Cardiac muscle cell (in vitro differentiated cells and primary cell): ENCODE measurements around the gene TMEM158. TPM values are rescaled to one million over a fixed set of nuclear protein-coding genes. Genes with fewer than 3 reads are reported as not detected.

Experiments used
- DNase-seq, 2 donors: peaks; one replicate each; pipeline versions ENCODE4 v3.0.0 to v3.0.0-alpha.2; 2010 to 2017; ENCODE audit warnings: low read depth in 1 of 2, low spot score in 1 of 2
- H3K27ac ChIP-seq: fragments of 200-600 bp; sonication (generic); 2 replicates; pipeline ENCODE4 v1.5.1; 2016
- H3K27me3 ChIP-seq: fragments of 200-600 bp; sonication (generic); 2 replicates; pipeline ENCODE4 v1.6.0; 2016; ENCODE audit warnings: control low read depth
- H3K36me3 ChIP-seq: fragments of 200-600 bp; sonication (generic); 2 replicates; pipeline ENCODE4 v1.5.1; 2016; ENCODE audit warnings: control low read depth
- H3K4me1 ChIP-seq: fragments of 200-600 bp; sonication (generic); 2 replicates; pipeline ENCODE4 v1.8.1; 2017; ENCODE audit warnings: low read depth, mild to moderate bottlenecking, mixed run types
- H3K4me3 ChIP-seq: fragments of 200-600 bp; sonication (generic); 2 replicates; pipeline ENCODE4 v1.5.1; 2016; ENCODE audit warnings: mild to moderate bottlenecking
- H3K9me3 ChIP-seq: fragments of 200-600 bp; sonication (generic); 2 replicates; pipeline ENCODE4 v1.5.1; 2017; ENCODE audit warnings: low read depth, mild to moderate bottlenecking, control low read depth
- polyA plus RNA-seq: library from polyadenylated mRNA; unstranded; fragments of >200 nt; fragmentation: Nextera tagmentation; extraction: Ambion mirVana; gene quantifications from 2 replicates; pipeline ENCODE4 v1.2.1, GENCODE V29; 2016
- total RNA-seq: library from RNA; depleted of rRNA; stranded (reverse); fragments of >200 nt; gene quantifications from 2 replicates; pipeline ENCODE4 v1.2.3, GENCODE V29; 2016
- TF ChIP-seq, protein P1 (sequence below): IDR thresholded peaks from 2 replicates; pipeline ENCODE4 v1.5.1; 2012; ENCODE audit warnings: low read depth, mild to moderate bottlenecking, low read length

TMEM158 gene
- total and polyA plus RNA-seq, 2 experiments from 2014 or later = 0.83 to 3.4 TPM

- H3K36me3 ChIP-seq = no peaks in the 10 kb centered on the region
- TF ChIP-seq, protein P1, sequence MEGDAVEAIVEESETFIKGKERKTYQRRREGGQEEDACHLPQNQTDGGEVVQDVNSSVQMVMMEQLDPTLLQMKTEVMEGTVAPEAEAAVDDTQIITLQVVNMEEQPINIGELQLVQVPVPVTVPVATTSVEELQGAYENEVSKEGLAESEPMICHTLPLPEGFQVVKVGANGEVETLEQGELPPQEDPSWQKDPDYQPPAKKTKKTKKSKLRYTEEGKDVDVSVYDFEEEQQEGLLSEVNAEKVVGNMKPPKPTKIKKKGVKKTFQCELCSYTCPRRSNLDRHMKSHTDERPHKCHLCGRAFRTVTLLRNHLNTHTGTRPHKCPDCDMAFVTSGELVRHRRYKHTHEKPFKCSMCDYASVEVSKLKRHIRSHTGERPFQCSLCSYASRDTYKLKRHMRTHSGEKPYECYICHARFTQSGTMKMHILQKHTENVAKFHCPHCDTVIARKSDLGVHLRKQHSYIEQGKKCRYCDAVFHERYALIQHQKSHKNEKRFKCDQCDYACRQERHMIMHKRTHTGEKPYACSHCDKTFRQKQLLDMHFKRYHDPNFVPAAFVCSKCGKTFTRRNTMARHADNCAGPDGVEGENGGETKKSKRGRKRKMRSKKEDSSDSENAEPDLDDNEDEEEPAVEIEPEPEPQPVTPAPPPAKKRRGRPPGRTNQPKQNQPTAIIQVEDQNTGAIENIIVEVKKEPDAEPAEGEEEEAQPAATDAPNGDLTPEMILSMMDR = no peak
- H3K27ac ChIP-seq = no peak overlapping the region
- H3K27me3 ChIP-seq = peaks cover 2% of the 10 kb centered on the region
- DNase-seq = no peak
- no peaks in the 10 kb centered on the region for H3K9me3 ChIP-seq
- H3K4me3 ChIP-seq = no peak overlapping the region
- no peaks in the 10 kb centered on the region for H3K4me1 ChIP-seq
Measured at GRCh38 chr3:45187694-45188141, 38.4 kb downstream of the TMEM158 start.

- no peaks in the 10 kb centered on the region for H3K9me3 ChIP-seq
- H3K4me1 ChIP-seq = no peaks in the 10 kb centered on the region
- no peak for DNase-seq
- H3K27me3 ChIP-seq = peaks cover 2% of the 10 kb centered on the region
- TF ChIP-seq, protein P1 = no peak
- no peak overlapping the region for H3K27ac ChIP-seq
- H3K36me3 ChIP-seq = no peaks in the 10 kb centered on the region
- no peak overlapping the region for H3K4me3 ChIP-seq
Measured at GRCh38 chr3:45186871-45187270, 39.2 kb downstream of the TMEM158 start.

DNA sequence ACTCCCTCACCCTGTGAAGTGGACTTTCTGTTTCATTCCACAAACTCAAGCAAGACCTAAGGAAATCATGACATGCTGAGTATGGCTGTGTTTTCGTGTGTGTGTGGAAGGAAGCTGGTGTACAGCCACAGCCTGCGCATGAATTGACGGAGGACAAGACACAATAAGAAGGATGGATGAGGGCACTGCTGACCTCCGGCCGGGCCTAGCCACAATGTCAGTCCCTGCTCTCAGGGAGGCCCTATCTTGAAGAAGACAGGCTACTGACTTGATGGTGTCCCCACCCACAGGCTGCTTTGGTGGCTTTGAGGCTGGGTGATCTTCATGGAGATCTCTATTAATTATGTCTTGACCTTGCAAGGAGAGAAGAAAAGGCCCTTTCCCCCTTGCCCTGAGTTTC lies 40.6 kb downstream of the TMEM158 start:
- DNase-seq = no peak
- H3K4me3 ChIP-seq = no peak overlapping the region
- H3K4me1 ChIP-seq = no peaks in the 10 kb centered on the region
- H3K27ac ChIP-seq = no peak overlapping the region
- TF ChIP-seq, protein P1 = no peak
- no peaks in the 10 kb centered on the region for H3K9me3 ChIP-seq
- peaks cover 2% of the 10 kb centered on the region for H3K27me3 ChIP-seq
- no peaks in the 10 kb centered on the region for H3K36me3 ChIP-seq

DNA sequence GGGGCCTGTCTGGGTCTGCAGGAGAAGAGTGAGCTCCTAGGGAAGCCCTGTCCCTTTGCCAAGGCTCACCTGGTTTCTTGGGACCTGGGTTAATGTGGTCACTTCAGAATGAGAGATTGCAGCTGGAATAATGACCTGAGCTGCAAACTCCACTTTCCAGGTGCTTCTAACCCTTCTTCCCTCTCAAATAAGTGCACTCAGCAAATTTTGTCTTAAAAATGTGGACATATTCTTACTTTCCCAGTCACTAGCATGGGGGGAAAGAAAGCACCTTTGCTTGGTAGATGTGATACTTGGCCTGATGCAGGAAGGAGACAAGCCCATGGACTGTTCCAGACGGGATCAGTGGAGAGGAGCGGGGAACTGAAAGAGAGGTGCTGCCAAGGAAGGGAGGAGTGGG lies 41.0 kb downstream of the TMEM158 start:
- DNase-seq = no peak
- TF ChIP-seq, protein P1 = no peak
- Histone ChIP-seq H3K36me3 (no peaks in the 10 kb centered on the region), H3K27me3 (peaks cover 2% of the 10 kb centered on the region), H3K4me1 (no peaks in the 10 kb centered on the region), H3K27ac (no peak overlapping the region), H3K9me3 (no peaks in the 10 kb centered on the region), H3K4me3 (no peak overlapping the region)

DNA sequence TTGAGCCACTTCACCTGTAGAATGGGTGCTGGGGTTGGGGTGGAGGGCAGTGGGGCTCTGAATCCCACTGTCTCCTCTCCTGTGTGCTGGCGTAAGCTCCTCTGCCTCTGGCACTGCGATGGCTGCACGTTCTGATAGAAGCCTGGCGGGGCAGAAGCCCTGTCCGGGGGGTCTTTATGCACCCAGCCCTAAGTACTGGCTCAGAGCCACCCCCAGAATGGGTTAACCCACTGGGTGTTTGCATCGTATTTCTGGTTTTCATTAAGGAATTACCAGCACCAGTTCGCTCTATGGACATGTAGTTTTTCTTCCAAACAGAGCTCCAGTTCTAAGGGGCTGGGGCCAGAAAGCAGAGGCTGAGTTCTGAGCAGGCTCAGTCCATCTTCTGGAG lies 42.2 kb downstream of the TMEM158 start:
- no peak for DNase-seq
- H3K4me1 ChIP-seq = no peaks in the 10 kb centered on the region
- no peak overlapping the region for H3K27ac ChIP-seq
- peaks cover 2% of the 10 kb centered on the region for H3K27me3 ChIP-seq
- no peak overlapping the region for H3K4me3 ChIP-seq
- TF ChIP-seq, protein P1 = no peak
- no peaks in the 10 kb centered on the region for H3K9me3 ChIP-seq
- H3K36me3 ChIP-seq = no peaks in the 10 kb centered on the region
